HepG2 (cell line): ENCODE results near the gene ITCH. TPM values are rescaled to one million over a fixed set of nuclear protein-coding genes. Genes with fewer than 3 reads are reported as not detected.
A peak's percentile ranks its signal among the peaks of the same experiment; 100 is the strongest.

Experiments
- HNRNPL ChIP-seq: fragments of 200-400 bp; formaldehyde crosslinking; IDR thresholded peaks from 2 replicates; pipeline ENCODE4 v1.6.1; 2017; ENCODE audit warnings: mild to moderate bottlenecking, low read depth, low read length
- HNRNPUL1 ChIP-seq: fragments of 200-400 bp; formaldehyde crosslinking; IDR thresholded peaks from 2 replicates; pipeline ENCODE4 v1.6.1; 2017; ENCODE audit warnings: low read depth, mild to moderate bottlenecking, low read length, moderate library complexity
- HOXA3 ChIP-seq: sonication (generic); formaldehyde crosslinking; IDR thresholded peaks from 2 replicates; pipeline ENCODE4 v1.5.0; 2020; ENCODE audit warnings: missing genetic modification reagents
- KAT7 ChIP-seq: IDR thresholded peaks from 2 replicates; pipeline ENCODE4 v1.6.1; 2018; ENCODE audit warnings: borderline replicate concordance, missing compliant biosample characterization
- MAF1 ChIP-seq: sonication (generic); formaldehyde crosslinking; IDR thresholded peaks from 2 replicates; pipeline ENCODE4 v1.5.0; 2020; ENCODE audit warnings: missing genetic modification reagents, borderline replicate concordance
- MAFG ChIP-seq: sonication (generic); formaldehyde crosslinking; IDR thresholded peaks from 2 replicates; pipeline ENCODE4 v1.5.1; 2020; ENCODE audit warnings: mild to moderate bottlenecking, missing genetic modification reagents
- MIER3 ChIP-seq: IDR thresholded peaks from 2 replicates; pipeline ENCODE4 v1.6.1; 2016; ENCODE audit warnings: missing compliant biosample characterization, borderline replicate concordance
- MXD4 ChIP-seq: IDR thresholded peaks from 2 replicates; pipeline ENCODE4 v1.6.1; 2016; ENCODE audit warnings: mild to moderate bottlenecking, missing biosample characterization, missing genetic modification reagents
- NR2F1 ChIP-seq, 2 experiments: fragments of 450-650 bp in 1 of 2; formaldehyde crosslinking in 1 of 2; IDR thresholded peaks; 2 replicates each; pipeline versions ENCODE4 v1.5.0 to v1.6.1; 2016 to 2020; ENCODE audit warnings: mild to moderate bottlenecking in 1 of 2, missing compliant biosample characterization in 1 of 2, missing genetic modification reagents in 1 of 2, moderate library complexity in 1 of 2
- ZNF296 ChIP-seq: sonication (generic); formaldehyde crosslinking; conservative IDR thresholded peaks from 2 replicates; pipeline ENCODE4 v1.5.0; 2020; ENCODE audit warnings: mild to moderate bottlenecking, missing genetic modification reagents
- ZNF30 ChIP-seq: sonication (generic); formaldehyde crosslinking; IDR thresholded peaks from 2 replicates; pipeline ENCODE4 v1.5.0; 2020; ENCODE audit warnings: mild to moderate bottlenecking, missing genetic modification reagents
- ZNF432 ChIP-seq: sonication (generic); formaldehyde crosslinking; IDR thresholded peaks from 2 replicates; pipeline ENCODE4 v1.5.0; 2020; ENCODE audit warnings: missing genetic modification reagents, mild to moderate bottlenecking, borderline replicate concordance
- ZNF530 ChIP-seq: sonication (generic); formaldehyde crosslinking; IDR thresholded peaks from 2 replicates; pipeline ENCODE4 v1.5.0; 2020; ENCODE audit warnings: low read depth, mild to moderate bottlenecking, missing genetic modification reagents
- ZNF761 ChIP-seq: sonication (generic); formaldehyde crosslinking; conservative IDR thresholded peaks from 2 replicates; pipeline ENCODE4 v1.4.0; 2020; ENCODE audit warnings: mild to moderate bottlenecking, missing genetic modification reagents
- ZSCAN22 ChIP-seq: sonication (generic); formaldehyde crosslinking; IDR thresholded peaks from 2 replicates; pipeline ENCODE4 v1.4.0; 2020; ENCODE audit warnings: mild to moderate bottlenecking, missing genetic modification reagents
- polyA plus RNA-seq, 8 experiments: library from polyadenylated mRNA; depleted of rRNA in 3 of 8; stranded (reverse) in 7 of 8; unstranded in 1 of 8; fragments of >200 nt; fragmentation: Illumina TruSeq in 4 of 8; extraction: Trizol in 4 of 8; gene quantifications; 2 replicates each; pipeline versions ENCODE4 v1.2.1 to v1.2.3, GENCODE V29; 2011 to 2016; ENCODE audit warnings: low read depth in 4 of 8, missing spikeins in 1 of 8, mixed read lengths in 1 of 8; ENCODE audit not compliant: insufficient read depth in 1 of 8
- total RNA-seq, 5 experiments: library from RNA; depleted of rRNA; stranded (reverse); fragments of >200 nt; fragmentation: Illumina TruSeq; extraction: Trizol; gene quantifications; 2 replicates each; pipeline ENCODE4 v1.2.3, GENCODE V29; 2016; ENCODE audit warnings: low read depth in 1 of 5
- TF ChIP-seq, protein P1 (sequence below): sonication (generic); formaldehyde crosslinking; conservative IDR thresholded peaks from 2 replicates; pipeline ENCODE4 v1.5.0; 2020; ENCODE audit warnings: missing genetic modification reagents
- TF ChIP-seq, protein P2 (sequence below): sonication (generic); formaldehyde crosslinking; IDR thresholded peaks from 2 replicates; pipeline ENCODE4 v1.4.0; 2020; ENCODE audit warnings: mild to moderate bottlenecking, missing genetic modification reagents
- TF ChIP-seq, protein P3 (sequence below): IDR thresholded peaks from 2 replicates; pipeline ENCODE4 v1.6.1; 2016; ENCODE audit warnings: control low read depth
- TF ChIP-seq, protein P4 (sequence below): sonication (generic); formaldehyde crosslinking; IDR thresholded peaks from 2 replicates; pipeline ENCODE4 v1.8.1; 2022; ENCODE audit warnings: mild to moderate bottlenecking, missing genetic modification reagents
- TF ChIP-seq, protein P5 (sequence below): sonication (generic); formaldehyde crosslinking; IDR thresholded peaks from 2 replicates; pipeline ENCODE4 v1.8.0; 2022; ENCODE audit warnings: mild to moderate bottlenecking, missing genetic modification reagents, moderate library complexity
- TF ChIP-seq, protein P6 (sequence below): sonication (generic); formaldehyde crosslinking; IDR thresholded peaks from 2 replicates; pipeline ENCODE4 v1.4.0; 2020; ENCODE audit warnings: mild to moderate bottlenecking, missing genetic modification reagents

Gene ITCH
- total and polyA plus RNA-seq, 2 of the 13 experiments (the other 11 are each of a cell fraction or from before 2014, with no cell fraction given) = 20.5 to 112 TPM

DNA sequence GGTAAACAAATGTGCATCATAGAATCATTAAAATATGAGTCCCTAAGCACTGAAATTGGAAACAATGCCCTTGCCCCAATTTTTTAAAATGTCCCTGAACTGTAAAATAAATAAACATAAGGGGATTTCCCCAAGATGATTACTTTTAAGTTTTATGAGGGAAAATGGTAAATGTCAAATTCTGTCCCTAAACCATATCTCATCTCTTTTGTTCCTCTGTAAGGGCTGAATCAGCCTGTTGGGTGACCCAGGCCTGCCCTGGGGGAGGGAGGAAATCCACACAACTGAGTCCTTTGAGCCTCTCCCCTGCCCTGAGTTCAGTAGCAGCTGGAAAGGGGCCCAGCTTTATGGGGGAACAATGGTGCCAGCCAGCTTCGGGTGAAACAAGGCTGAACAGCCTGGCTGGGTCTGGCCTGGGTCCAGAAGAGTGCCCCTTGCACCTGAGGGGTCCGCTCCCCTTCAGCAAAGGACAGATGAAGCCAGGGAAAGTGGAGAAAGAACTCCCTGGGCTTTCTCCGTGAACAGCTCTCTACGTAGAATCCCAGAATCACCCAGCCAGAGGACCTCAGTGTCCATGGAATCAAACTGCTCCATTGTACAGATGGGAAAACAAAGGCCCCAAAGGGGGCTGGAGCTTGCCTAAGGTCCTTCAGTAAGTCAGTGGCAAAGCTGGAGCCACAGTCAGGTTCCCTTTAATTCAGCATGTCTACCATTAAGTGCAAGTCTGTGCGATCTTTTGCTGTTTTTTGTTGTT, 28.2 kb upstream of the ITCH start (continued):
- TF ChIP-seq, protein P1, sequence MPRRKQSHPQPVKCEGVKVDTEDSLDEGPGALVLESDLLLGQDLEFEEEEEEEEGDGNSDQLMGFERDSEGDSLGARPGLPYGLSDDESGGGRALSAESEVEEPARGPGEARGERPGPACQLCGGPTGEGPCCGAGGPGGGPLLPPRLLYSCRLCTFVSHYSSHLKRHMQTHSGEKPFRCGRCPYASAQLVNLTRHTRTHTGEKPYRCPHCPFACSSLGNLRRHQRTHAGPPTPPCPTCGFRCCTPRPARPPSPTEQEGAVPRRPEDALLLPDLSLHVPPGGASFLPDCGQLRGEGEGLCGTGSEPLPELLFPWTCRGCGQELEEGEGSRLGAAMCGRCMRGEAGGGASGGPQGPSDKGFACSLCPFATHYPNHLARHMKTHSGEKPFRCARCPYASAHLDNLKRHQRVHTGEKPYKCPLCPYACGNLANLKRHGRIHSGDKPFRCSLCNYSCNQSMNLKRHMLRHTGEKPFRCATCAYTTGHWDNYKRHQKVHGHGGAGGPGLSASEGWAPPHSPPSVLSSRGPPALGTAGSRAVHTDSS (CRISPR knock-in tag) = 0 out of 2 replicates have a peak, but pooled peaks have one; percentile 13
- peak; percentile 85 for TF ChIP-seq HNRNPL
- TF ChIP-seq, protein P2, sequence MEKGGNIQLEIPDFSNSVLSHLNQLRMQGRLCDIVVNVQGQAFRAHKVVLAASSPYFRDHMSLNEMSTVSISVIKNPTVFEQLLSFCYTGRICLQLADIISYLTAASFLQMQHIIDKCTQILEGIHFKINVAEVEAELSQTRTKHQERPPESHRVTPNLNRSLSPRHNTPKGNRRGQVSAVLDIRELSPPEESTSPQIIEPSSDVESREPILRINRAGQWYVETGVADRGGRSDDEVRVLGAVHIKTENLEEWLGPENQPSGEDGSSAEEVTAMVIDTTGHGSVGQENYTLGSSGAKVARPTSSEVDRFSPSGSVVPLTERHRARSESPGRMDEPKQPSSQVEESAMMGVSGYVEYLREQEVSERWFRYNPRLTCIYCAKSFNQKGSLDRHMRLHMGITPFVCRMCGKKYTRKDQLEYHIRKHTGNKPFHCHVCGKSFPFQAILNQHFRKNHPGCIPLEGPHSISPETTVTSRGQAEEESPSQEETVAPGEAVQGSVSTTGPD = no peak
- TF ChIP-seq ZNF296 (CRISPR knock-in tag) = peak; percentile 59; the same call in 1 of the 2 replicates
- no peak for TF ChIP-seq MAF1 (CRISPR knock-in tag)
- TF ChIP-seq MIER3 (CRISPR knock-in tag) = no peak
- no peak for TF ChIP-seq MAFG
- TF ChIP-seq, protein P3, sequence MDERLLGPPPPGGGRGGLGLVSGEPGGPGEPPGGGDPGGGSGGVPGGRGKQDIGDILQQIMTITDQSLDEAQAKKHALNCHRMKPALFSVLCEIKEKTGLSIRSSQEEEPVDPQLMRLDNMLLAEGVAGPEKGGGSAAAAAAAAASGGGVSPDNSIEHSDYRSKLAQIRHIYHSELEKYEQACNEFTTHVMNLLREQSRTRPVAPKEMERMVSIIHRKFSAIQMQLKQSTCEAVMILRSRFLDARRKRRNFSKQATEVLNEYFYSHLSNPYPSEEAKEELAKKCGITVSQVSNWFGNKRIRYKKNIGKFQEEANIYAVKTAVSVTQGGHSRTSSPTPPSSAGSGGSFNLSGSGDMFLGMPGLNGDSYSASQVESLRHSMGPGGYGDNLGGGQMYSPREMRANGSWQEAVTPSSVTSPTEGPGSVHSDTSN (CRISPR knock-in tag) = no peak
- TF ChIP-seq ZSCAN22 (CRISPR knock-in tag) = no peak
- TF ChIP-seq, protein P4, sequence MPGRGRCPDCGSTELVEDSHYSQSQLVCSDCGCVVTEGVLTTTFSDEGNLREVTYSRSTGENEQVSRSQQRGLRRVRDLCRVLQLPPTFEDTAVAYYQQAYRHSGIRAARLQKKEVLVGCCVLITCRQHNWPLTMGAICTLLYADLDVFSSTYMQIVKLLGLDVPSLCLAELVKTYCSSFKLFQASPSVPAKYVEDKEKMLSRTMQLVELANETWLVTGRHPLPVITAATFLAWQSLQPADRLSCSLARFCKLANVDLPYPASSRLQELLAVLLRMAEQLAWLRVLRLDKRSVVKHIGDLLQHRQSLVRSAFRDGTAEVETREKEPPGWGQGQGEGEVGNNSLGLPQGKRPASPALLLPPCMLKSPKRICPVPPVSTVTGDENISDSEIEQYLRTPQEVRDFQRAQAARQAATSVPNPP (CRISPR knock-in tag) = no peak
- TF ChIP-seq KAT7 (CRISPR knock-in tag) = no peak
- no peak for TF ChIP-seq NR2F1 (CRISPR knock-in tag; IDR thresholded peaks at IDR 0.05)
- no peak for TF ChIP-seq ZNF30
- TF ChIP-seq HNRNPUL1 = no peak
- no peak for TF ChIP-seq HOXA3 (CRISPR knock-in tag)
- TF ChIP-seq, protein P5, sequence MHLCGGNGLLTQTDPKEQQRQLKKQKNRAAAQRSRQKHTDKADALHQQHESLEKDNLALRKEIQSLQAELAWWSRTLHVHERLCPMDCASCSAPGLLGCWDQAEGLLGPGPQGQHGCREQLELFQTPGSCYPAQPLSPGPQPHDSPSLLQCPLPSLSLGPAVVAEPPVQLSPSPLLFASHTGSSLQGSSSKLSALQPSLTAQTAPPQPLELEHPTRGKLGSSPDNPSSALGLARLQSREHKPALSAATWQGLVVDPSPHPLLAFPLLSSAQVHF = no peak
- 0 out of 2 replicates have a peak, but pooled peaks have one; percentile 52 for TF ChIP-seq ZNF530
- TF ChIP-seq, protein P6, sequence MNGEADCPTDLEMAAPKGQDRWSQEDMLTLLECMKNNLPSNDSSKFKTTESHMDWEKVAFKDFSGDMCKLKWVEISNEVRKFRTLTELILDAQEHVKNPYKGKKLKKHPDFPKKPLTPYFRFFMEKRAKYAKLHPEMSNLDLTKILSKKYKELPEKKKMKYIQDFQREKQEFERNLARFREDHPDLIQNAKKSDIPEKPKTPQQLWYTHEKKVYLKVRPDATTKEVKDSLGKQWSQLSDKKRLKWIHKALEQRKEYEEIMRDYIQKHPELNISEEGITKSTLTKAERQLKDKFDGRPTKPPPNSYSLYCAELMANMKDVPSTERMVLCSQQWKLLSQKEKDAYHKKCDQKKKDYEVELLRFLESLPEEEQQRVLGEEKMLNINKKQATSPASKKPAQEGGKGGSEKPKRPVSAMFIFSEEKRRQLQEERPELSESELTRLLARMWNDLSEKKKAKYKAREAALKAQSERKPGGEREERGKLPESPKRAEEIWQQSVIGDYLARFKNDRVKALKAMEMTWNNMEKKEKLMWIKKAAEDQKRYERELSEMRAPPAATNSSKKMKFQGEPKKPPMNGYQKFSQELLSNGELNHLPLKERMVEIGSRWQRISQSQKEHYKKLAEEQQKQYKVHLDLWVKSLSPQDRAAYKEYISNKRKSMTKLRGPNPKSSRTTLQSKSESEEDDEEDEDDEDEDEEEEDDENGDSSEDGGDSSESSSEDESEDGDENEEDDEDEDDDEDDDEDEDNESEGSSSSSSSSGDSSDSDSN (CRISPR knock-in tag) = no peak
- TF ChIP-seq ZNF432 (CRISPR knock-in tag) = no peak
- no peak for TF ChIP-seq MXD4 (CRISPR knock-in tag)
- no peak for TF ChIP-seq ZNF761
